Activated effector memory CD4-positive, alpha-beta T cell treated with Interleukin-2 at 50 U/mL for 16 hours (primary cell): Measurements from ENCODE around the gene TWIST1.

Experiments
- DNase-seq: peaks from one replicate; pipeline ENCODE4 v3.0.0-alpha.2; 2020

Gene TWIST1

DNA sequence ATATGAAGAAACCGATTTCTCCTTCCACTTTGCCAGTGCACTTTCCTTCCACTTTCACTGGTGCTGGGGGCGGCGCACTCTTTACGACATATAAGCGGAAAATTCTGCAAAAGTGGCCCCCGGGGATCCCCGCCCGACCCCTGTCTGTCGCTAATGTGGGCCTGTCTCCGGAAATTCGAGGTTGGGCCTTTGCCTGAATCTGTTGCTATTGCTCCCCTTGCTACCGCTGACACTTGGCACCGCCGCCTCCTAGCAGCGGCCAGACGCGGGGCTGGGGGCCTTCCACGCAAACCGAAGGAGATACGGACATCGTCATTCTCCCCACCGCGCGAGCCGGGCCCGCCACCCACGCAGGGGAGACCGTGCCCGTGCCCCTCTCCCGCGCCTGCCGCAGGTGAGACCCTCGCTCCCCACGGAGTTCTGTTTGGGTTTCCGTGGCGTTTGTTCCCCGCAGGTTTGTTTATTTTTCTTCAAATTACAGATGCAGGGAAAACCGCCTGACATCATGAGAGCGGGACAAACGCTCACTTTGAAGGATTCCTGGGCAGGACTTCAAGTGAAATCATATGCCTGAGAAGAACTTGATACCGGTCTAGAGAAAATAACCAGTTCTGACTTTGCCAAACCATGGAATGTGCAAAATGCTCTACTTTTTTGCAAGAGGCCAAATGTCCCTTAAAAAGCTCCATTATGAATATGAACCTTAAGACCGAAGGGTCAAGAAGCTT lies 5.0 kb downstream of the TWIST1 start:
- DNase-seq, result no peak

DNA sequence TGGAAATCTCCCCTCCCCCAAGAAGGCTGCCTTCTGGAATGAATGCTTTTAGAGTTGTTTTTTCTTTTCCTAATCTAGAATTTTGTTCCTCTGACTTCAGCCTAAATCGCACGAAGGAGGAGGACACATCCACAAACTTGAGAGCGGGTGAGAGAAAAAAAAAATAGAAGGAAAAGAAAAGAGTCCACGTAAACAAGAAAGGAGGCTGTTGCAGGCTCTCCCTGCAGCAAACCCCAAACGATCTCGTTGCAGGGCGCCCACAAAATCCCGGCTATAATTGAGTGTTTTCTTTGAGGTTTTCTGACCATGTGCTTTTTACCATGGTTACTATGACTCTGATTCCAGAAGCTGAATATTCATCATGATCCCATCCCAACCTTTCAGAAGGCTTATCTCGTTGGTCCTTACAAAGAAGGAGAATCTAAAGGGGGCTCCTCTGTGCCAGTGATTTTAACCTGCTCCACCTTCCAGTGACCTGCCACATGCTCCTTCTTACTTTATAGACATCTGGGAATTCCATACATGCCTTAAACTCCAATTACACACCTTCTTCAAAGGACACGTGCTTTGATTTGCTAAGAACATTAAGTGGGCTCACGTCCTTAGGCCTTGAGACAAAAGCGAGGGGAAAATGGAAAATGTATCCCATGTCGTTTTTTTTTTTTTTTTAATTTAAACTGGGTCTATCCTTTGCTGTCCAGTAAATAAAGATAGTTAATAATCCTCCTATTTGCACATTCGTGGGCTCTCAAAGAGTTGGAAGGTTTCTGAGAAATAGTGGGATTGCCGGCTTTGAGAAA lies 5.8 kb downstream of the TWIST1 start:
- DNase-seq, result no peak

DNA sequence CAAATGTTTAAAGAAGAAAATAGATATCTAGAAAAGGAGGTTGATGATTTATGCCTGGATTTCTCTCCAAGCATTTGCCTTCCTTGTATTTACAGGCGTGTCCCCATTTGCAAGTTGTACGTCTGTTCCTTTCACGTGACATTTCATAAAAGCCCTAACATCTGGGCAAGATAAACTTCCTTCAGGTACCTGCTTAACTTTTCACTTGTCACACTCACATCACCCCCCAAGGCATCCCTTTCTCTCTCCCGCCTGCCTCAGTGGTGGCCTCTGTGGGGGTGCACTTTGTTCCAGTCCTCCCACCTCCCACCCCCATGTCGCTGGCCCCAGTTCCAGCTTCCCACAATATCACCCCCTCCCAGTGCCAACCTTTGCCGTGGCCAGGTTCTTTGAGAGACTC lies 6.7 kb downstream of the TWIST1 start:
- DNase-seq, result no peak

- DNase-seq, result no peak
Observed at GRCh38 chr7:19110026-19110730, 7.3 kb downstream of the TWIST1 start.

DNA sequence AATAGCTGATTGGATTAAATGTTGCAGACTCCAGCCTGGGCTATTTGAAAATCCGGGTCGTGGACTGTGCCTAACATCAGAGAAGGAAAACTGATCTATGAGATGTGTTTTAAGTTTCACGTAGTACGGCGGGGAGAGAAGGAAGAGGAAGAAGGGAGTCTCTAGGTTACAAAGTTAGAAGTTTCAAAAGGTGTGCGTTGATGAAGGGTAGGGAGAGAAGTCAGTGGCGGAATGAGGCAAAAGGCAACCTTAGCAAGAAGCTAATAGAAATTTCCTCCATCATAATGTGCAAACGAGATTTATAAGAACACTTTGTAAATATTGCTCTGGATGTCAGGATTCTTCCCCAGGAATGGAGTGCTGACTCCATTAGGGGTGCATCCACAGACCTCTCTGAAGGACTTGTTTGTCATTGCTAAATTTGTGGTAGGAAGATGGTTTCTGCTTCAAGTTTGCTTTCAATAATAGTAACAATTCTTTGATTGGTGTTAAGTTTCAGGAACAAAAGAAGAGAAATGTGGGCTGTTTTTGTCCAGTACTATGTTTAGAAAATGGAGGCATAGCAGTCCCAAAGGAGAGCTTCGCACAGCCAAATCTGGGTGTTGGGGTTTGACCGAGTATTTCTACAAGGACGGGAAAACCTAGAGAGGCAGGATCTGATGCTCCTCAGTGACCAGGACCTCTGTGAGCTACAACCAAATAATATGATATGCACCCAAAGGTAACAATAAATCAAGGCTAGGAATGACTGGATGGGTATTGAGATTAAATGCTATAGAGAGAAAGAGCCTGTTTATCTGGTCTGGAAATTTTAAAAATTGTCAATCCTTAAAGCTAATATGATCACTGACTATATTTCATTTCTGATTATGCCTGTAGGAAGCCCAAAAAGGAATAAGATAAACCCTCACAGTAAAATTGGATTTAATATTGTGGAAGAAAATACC lies 8.2 kb downstream of the TWIST1 start:
- no peak for DNase-seq

GRCh38 chr7:19107356-19108146 lies 9.9 kb downstream of the TWIST1 start:
- no peak for DNase-seq

DNA sequence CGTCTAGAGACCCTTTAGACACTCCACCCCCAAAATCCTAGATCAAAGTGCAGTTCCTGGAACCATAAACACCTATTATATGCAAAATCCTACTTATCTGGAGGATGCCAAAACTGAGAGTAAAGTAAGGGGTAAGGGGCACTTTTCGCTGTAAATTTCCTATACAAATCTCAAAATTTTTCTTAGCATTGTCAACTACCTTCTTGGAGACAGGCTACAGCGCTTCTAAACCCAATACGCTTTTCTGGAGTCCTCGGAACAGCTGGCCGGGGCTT lies 10.4 kb downstream of the TWIST1 start:
- DNase-seq, result no peak

DNA sequence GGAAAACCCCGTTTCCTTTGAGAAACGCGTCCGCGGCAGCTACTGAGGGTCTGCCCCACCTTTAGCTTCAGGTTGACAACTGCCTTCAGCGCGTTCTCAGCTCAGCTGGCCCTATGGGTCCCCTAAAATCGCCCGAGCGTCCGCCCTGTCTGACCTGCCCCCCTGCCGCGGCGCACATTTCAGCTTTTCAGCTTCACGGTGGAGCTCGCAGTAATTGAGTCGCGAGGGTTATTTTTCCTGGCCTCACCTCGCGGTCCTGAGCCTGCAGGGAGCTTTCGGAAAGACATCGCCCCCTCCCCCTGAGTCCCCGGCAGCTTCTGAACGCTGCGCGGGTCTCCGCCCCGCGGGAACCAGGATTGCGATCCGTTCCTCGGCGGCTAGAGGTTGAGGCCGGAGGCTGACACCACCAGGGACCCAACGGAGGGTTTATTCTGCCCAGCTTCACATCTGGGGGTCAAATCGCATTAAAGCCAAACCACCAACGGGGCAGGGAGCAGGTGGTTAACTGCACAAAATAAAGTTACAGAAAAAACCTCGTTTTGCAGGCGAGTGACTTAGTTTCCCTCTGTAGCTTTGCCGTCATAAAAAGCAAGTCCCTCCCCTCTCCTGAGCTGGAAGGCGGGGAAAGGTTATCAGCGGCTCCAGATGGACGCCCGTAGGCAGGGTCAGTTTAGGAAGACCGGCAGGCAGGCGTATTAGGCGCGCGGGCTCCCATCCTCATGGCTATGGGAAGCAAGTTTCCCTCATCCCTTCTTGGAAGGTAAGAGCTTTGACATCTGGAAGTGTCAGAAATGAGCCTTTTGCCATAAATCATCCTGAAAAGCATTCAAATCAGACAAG lies 11.0 kb downstream of the TWIST1 start:
- no peak for DNase-seq

DNA sequence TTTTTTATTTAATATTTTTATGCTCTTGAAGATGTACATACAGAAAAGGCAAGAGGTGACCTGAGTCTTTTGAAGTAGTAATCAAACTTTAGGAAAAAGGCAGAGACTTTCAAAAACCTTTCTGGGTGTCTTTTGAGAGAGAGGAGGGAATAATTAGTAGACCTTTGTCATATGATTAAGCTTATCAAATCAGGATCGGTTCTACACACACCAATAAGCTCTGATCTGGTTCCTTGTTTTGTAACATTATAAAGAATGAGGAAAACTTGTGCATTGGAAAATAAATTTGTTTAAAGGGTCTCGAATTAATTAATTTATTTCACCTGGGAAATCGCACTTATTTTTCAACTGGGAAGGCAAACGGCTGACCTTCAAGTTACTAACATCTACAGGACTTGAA lies 11.9 kb downstream of the TWIST1 start:
- no peak for DNase-seq

GRCh38 chr7:19104811-19105210 lies 12.6 kb downstream of the TWIST1 start:
- no peak for DNase-seq

DNA sequence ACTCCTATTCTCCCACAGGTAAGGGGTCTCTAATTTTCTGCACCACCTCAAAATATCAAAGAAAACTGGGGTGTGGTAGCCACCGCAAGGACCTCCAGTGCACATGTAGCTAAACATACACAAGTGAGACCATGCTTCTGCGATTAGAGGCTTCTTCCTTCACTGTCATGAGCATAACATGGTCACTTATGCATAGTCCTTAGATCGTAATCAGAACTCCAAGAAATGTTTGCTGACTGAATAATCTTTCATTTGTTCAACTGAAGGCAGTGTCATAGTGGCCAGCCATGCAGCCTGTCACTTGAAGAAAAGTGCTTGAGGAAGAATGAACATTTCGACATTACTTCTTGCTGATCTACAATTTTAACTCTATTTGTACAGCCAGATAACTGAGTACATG lies 14.6 kb downstream of the TWIST1 start:
- DNase-seq, result no peak

GRCh38 chr7:19101909-19102308 lies 15.5 kb downstream of the TWIST1 start:
- no peak for DNase-seq

DNA sequence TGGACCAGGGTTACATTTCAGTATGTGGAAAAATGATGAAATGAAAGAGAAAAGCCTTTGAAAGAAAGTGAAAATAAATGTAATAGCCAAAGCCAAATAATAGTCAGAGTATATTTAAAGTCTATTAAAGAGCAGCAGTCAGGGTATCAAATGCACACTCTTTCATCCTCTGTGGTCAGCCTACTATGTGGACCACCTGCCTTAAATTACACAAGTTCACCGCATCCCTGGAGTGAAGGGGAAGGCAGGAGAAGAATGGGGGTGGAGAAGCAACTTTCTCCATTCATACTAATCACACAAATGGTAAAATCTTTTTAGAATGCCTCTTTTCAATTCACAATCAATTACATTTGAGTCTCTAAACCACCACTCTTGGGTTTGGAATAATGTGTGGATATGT lies 16.0 kb downstream of the TWIST1 start:
- no peak for DNase-seq

GRCh38 chr7:19099924-19100323 lies 17.5 kb downstream of the TWIST1 start:
- DNase-seq, result no peak

GRCh38 chr7:19099194-19099593 lies 18.2 kb downstream of the TWIST1 start:
- DNase-seq, result no peak

GRCh38 chr7:19098510-19098909 lies 18.9 kb downstream of the TWIST1 start:
- DNase-seq, result no peak

- no peak for DNase-seq
Observed at GRCh38 chr7:19097165-19098055, 20.0 kb downstream of the TWIST1 start.

DNA sequence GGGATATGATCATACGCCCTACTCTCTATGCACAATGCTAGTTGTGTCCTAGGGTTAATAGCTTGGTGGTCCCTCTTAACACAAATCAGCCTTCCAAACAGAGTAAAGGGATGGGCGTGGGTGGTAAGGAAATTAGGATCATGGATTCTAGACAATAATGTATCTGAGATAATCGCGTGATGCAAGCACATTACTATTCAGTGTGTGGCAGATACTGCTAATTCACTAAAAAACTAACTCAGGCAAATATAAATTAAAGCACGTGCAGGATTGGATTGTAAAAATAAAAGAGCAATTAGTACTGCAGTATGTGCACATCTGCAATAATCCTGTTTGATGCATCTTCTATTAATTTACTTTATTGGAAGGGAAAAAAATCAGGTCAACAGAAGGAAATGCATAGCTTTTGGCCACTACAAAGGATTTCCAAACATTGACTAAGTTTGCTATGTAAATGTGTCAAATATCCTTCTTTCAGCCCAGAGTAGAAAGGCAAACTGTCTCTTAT lies 22.0 kb downstream of the TWIST1 start:
- DNase-seq, result no peak

- no peak for DNase-seq
Observed at GRCh38 chr7:19094598-19095352, 22.7 kb downstream of the TWIST1 start.
